HG02870 (cell line): ENCODE data around the gene PNLIPRP2.

Experiments used
- ATAC-seq: cut with Tn5 transposase; IDR thresholded peaks from one replicate; pipeline ENCODE4 v1.9.1; 2021; ENCODE audit warnings: mild to moderate bottlenecking, moderate library complexity; ENCODE audit not compliant: unreplicated experiment

The PNLIPRP2 gene

GRCh38 chr10:116612107-116612769 lies 8.5 kb upstream of the PNLIPRP2 start:
- ATAC-seq, result no peak

- no peak for ATAC-seq
Observed at GRCh38 chr10:116613471-116613870, 7.3 kb upstream of the PNLIPRP2 start.

- no peak for ATAC-seq
Observed at GRCh38 chr10:116614796-116615195, 6.0 kb upstream of the PNLIPRP2 start.

- no peak for ATAC-seq
Observed at GRCh38 chr10:116615199-116615776, 5.5 kb upstream of the PNLIPRP2 start.

GRCh38 chr10:116621476-116621875 lies 723 bp downstream of the PNLIPRP2 start:
- ATAC-seq, result no peak

GRCh38 chr10:116621934-116622655 lies 1.3 kb downstream of the PNLIPRP2 start:
- no peak for ATAC-seq

- no peak for ATAC-seq
Observed at GRCh38 chr10:116625845-116626244, 5.1 kb downstream of the PNLIPRP2 start.

- no peak for ATAC-seq
Observed at GRCh38 chr10:116626815-116627214, 6.1 kb downstream of the PNLIPRP2 start.

- ATAC-seq, result no peak
Observed at GRCh38 chr10:116627386-116627933, 6.7 kb downstream of the PNLIPRP2 start.

GRCh38 chr10:116629340-116629739 lies 8.6 kb downstream of the PNLIPRP2 start:
- no peak for ATAC-seq

GRCh38 chr10:116630020-116630419 lies 9.3 kb downstream of the PNLIPRP2 start:
- ATAC-seq, result no peak

GRCh38 chr10:116631871-116632295 lies 11.1 kb downstream of the PNLIPRP2 start:
- ATAC-seq, result no peak

GRCh38 chr10:116632596-116633215 lies 12.0 kb downstream of the PNLIPRP2 start:
- ATAC-seq, result no peak

- ATAC-seq, result no peak
Observed at GRCh38 chr10:116633216-116633600, 12.5 kb downstream of the PNLIPRP2 start.

- no peak for ATAC-seq
Observed at GRCh38 chr10:116634126-116634975, 13.6 kb downstream of the PNLIPRP2 start.

- no peak for ATAC-seq
Observed at GRCh38 chr10:116636385-116636784, 15.6 kb downstream of the PNLIPRP2 start.

- ATAC-seq, result no peak
Observed at GRCh38 chr10:116636976-116637375, 16.2 kb downstream of the PNLIPRP2 start.

- ATAC-seq, result no peak
Observed at GRCh38 chr10:116637830-116638229, 17.1 kb downstream of the PNLIPRP2 start.

GRCh38 chr10:116646502-116646901 lies 25.7 kb downstream of the PNLIPRP2 start:
- no peak for ATAC-seq

- no peak for ATAC-seq
Observed at GRCh38 chr10:116648903-116649302, 28.1 kb downstream of the PNLIPRP2 start.
